ENCODE measurements around the gene TMEM198.

- TF ChIP-seq POLR2AphosphoS5 (IDR thresholded peaks at IDR 0.05; ENCODE audit: low read depth, low read length): no peak
- TF ChIP-seq CTCF (IDR thresholded peaks at IDR 0.05): no peak
- TF ChIP-seq REST (IDR thresholded peaks at IDR 0.05; ENCODE audit: insufficient read depth in 1 of 2, low read depth in 2 of 2, low read length in 1 of 2): no peak
- no peak for TF ChIP-seq SIN3A (IDR thresholded peaks at IDR 0.05; ENCODE audit: borderline replicate concordance, insufficient read depth, low read depth, low read length)
- no peak for TF ChIP-seq TCF7L2 (IDR thresholded peaks at IDR 0.05; ENCODE audit: low read depth, low read length)
These were observed 24.0 kb downstream of the TMEM198 start for GRCh38 chr2:219567791-219568361.
